WTC11 (cell line): ENCODE results near the gene MARF1. TPM values are rescaled to one million over a fixed set of nuclear protein-coding genes. Genes with fewer than 3 reads are reported as not detected.

ENCODE experiments used
- ATAC-seq: fragments of 200-7000 bp; cut with Tn5 transposase; 2 replicates; pipeline ENCODE4 v1.10.0; 2021; ENCODE audit warnings: mild to moderate bottlenecking, moderate library complexity
- CTCF ChIA-PET: fragments of 300-600 bp; sonication (Branson Sonifier 250); formaldehyde crosslinking; loops from one replicate; lab custom pipeline; 2021; ENCODE audit warnings: antibody characterized with exemption; lab: Charles Lee
- POLR2A ChIA-PET: fragments of 350-600 bp; sonication (Branson Sonifier 250); formaldehyde crosslinking; loops from one replicate; lab custom pipeline; 2021; ENCODE audit warnings: antibody characterized with exemption; lab: Charles Lee
- DNase-seq: peaks from one replicate; pipeline ENCODE4 v3.0.0; 2021; ENCODE audit warnings: low spot score
- H3K27ac Mint-ChIP-seq: 2 replicates; pipeline ENCODE4 v1.8.0; 2021; ENCODE audit warnings: mixed read lengths
- H3K27me3 Mint-ChIP-seq: 2 replicates; pipeline ENCODE4 v1.8.0; 2021; ENCODE audit warnings: low read depth, mild to moderate bottlenecking, moderate library complexity, mixed read lengths
- H3K36me3 Mint-ChIP-seq: 2 replicates; pipeline ENCODE4 v1.8.0; 2021; ENCODE audit warnings: mixed read lengths
- H3K4me1 Mint-ChIP-seq: 2 replicates; pipeline ENCODE4 v1.8.0; 2022; ENCODE audit warnings: mixed read lengths
- H3K4me3 Mint-ChIP-seq: 2 replicates; pipeline ENCODE4 v1.8.0; 2021; ENCODE audit warnings: mild to moderate bottlenecking, moderate library complexity, mixed read lengths
- H3K9me3 Mint-ChIP-seq: 2 replicates; pipeline ENCODE4 v1.8.0; 2021; ENCODE audit warnings: mixed read lengths
- AR ChIP-seq: fragments of 250-450 bp; sonication (Bioruptor Pico); IDR thresholded peaks from 2 replicates; pipeline ENCODE4 v1.9.0; 2021; ENCODE audit warnings: mild to moderate bottlenecking
- ATF1 ChIP-seq: sonication (generic); formaldehyde crosslinking; IDR thresholded peaks from 2 replicates; pipeline ENCODE4 v1.8.1; 2023; ENCODE audit warnings: mild to moderate bottlenecking, moderate library complexity, missing genetic modification reagents
- ATF3 ChIP-seq: sonication (generic); formaldehyde crosslinking; conservative IDR thresholded peaks from 2 replicates; pipeline ENCODE4 v1.8.1; 2022; ENCODE audit warnings: mild to moderate bottlenecking, missing genetic modification reagents
- CREM ChIP-seq: sonication (generic); formaldehyde crosslinking; IDR thresholded peaks from 2 replicates; pipeline ENCODE4 v1.8.1; 2022; ENCODE audit warnings: mild to moderate bottlenecking, missing genetic modification reagents, moderate library complexity
- E2F1 ChIP-seq: sonication (generic); formaldehyde crosslinking; IDR thresholded peaks from 2 replicates; pipeline ENCODE4 v1.8.0; 2022; ENCODE audit warnings: mild to moderate bottlenecking, missing genetic modification reagents
- GABPB1 ChIP-seq: sonication (generic); formaldehyde crosslinking; IDR thresholded peaks from 2 replicates; pipeline ENCODE4 v1.8.1; 2023; ENCODE audit warnings: mild to moderate bottlenecking, missing genetic modification reagents
- JAZF1 ChIP-seq: fragments of 250-450 bp; sonication (Bioruptor Pico); IDR thresholded peaks from 2 replicates; pipeline ENCODE4 v1.9.0; 2021; ENCODE audit warnings: moderate library complexity, mild to moderate bottlenecking, inconsistent platforms
- MYBL2 ChIP-seq: sonication (generic); formaldehyde crosslinking; IDR thresholded peaks from 2 replicates; pipeline ENCODE4 v1.8.1; 2023; ENCODE audit warnings: mild to moderate bottlenecking, moderate library complexity, missing genetic modification reagents
- NFE2L1 ChIP-seq: sonication (generic); formaldehyde crosslinking; IDR thresholded peaks from 2 replicates; pipeline ENCODE4 v1.8.1; 2023; ENCODE audit warnings: missing genetic modification reagents
- NR1H2 ChIP-seq: sonication (generic); formaldehyde crosslinking; IDR thresholded peaks from 2 replicates; pipeline ENCODE4 v1.9.0; 2021; ENCODE audit warnings: mild to moderate bottlenecking, moderate library complexity, missing genetic modification reagents
- SP1 ChIP-seq: sonication (generic); formaldehyde crosslinking; conservative IDR thresholded peaks from 2 replicates; pipeline ENCODE4 v1.8.1; 2022; ENCODE audit warnings: missing genetic modification reagents
- TEAD4 ChIP-seq: sonication (generic); formaldehyde crosslinking; IDR thresholded peaks from 2 replicates; pipeline ENCODE4 v1.8.0; 2022; ENCODE audit warnings: mild to moderate bottlenecking, missing genetic modification reagents
- ZNF396 ChIP-seq: fragments of 250-450 bp; sonication (Bioruptor Pico); IDR thresholded peaks from 2 replicates; pipeline ENCODE4 v1.8.0; 2021; ENCODE audit warnings: mild to moderate bottlenecking, moderate library complexity, borderline replicate concordance
- total RNA-seq: library from RNA; stranded (reverse); gene quantifications from 3 replicates; pipeline ENCODE4 v1.2.3, GENCODE V29; 2021
- TF ChIP-seq, protein P1 (sequence below): fragments of 250-450 bp; sonication (Bioruptor Pico); IDR thresholded peaks from 2 replicates; pipeline ENCODE4 v1.9.0; 2021; ENCODE audit warnings: mild to moderate bottlenecking, borderline replicate concordance
- TF ChIP-seq, protein P2 (sequence below): sonication (generic); formaldehyde crosslinking; IDR thresholded peaks from 2 replicates; pipeline ENCODE4 v1.8.1; 2023; ENCODE audit warnings: mild to moderate bottlenecking, moderate library complexity, missing genetic modification reagents
- TF ChIP-seq, protein P3 (sequence below): sonication (generic); formaldehyde crosslinking; IDR thresholded peaks from 2 replicates; pipeline ENCODE4 v1.8.1; 2022; ENCODE audit warnings: mild to moderate bottlenecking, moderate library complexity, missing genetic modification reagents
- TF ChIP-seq, protein P4 (sequence below): sonication (generic); formaldehyde crosslinking; IDR thresholded peaks from 2 replicates; pipeline ENCODE4 v1.8.1; 2022; ENCODE audit warnings: mild to moderate bottlenecking, missing genetic modification reagents, moderate library complexity, borderline replicate concordance

The MARF1 gene
- total RNA-seq, 1 experiment from 2014 or later = 31.9 TPM

DNA sequence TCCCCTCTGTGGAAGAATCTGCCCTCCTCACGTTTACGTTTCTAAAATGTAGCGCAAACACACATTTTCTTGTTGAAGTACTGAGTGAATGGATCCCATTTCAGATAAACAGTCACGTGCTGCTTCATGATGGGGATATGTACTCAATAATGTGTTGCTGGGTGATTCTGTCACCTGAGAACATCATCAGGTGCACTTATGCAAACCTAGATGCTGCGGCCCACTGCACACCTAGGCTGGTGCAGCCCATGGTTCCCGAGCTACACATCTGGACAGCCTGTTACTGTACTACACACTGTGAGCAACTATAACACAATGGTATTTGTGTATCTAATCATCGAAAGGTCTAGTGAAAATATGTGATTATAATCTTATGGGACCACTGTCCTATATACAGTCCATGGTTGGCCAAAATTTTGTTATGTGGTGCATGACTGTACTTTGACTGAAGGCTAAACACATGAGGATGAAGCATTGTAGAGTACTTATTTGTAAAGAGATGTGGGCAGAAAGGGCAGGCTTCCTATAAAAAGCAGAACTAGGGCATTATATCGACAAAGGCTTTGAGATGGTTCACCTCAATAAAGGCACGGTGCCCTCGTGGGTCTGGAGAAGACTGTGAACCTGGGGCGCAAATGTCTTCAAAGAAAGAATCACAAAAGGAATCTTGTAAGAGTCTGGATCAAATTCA, 26.3 kb downstream of the MARF1 start (continued):
- TF ChIP-seq, protein P1, sequence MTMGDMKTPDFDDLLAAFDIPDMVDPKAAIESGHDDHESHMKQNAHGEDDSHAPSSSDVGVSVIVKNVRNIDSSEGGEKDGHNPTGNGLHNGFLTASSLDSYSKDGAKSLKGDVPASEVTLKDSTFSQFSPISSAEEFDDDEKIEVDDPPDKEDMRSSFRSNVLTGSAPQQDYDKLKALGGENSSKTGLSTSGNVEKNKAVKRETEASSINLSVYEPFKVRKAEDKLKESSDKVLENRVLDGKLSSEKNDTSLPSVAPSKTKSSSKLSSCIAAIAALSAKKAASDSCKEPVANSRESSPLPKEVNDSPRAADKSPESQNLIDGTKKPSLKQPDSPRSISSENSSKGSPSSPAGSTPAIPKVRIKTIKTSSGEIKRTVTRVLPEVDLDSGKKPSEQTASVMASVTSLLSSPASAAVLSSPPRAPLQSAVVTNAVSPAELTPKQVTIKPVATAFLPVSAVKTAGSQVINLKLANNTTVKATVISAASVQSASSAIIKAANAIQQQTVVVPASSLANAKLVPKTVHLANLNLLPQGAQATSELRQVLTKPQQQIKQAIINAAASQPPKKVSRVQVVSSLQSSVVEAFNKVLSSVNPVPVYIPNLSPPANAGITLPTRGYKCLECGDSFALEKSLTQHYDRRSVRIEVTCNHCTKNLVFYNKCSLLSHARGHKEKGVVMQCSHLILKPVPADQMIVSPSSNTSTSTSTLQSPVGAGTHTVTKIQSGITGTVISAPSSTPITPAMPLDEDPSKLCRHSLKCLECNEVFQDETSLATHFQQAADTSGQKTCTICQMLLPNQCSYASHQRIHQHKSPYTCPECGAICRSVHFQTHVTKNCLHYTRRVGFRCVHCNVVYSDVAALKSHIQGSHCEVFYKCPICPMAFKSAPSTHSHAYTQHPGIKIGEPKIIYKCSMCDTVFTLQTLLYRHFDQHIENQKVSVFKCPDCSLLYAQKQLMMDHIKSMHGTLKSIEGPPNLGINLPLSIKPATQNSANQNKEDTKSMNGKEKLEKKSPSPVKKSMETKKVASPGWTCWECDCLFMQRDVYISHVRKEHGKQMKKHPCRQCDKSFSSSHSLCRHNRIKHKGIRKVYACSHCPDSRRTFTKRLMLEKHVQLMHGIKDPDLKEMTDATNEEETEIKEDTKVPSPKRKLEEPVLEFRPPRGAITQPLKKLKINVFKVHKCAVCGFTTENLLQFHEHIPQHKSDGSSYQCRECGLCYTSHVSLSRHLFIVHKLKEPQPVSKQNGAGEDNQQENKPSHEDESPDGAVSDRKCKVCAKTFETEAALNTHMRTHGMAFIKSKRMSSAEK = no peak
- TF ChIP-seq, protein P2, sequence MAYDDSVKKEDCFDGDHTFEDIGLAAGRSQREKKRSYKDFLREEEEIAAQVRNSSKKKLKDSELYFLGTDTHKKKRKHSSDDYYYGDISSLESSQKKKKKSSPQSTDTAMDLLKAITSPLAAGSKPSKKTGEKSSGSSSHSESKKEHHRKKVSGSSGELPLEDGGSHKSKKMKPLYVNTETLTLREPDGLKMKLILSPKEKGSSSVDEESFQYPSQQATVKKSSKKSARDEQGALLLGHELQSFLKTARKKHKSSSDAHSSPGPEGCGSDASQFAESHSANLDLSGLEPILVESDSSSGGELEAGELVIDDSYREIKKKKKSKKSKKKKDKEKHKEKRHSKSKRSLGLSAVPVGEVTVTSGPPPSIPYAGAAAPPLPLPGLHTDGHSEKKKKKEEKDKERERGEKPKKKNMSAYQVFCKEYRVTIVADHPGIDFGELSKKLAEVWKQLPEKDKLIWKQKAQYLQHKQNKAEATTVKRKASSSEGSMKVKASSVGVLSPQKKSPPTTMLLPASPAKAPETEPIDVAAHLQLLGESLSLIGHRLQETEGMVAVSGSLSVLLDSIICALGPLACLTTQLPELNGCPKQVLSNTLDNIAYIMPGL (CRISPR knock-in tag) = no peak
- TF ChIP-seq E2F1 (CRISPR knock-in tag) (no peak), JAZF1 (CRISPR knock-in tag) (no peak), SP1 (CRISPR knock-in tag) (no peak)

DNA sequence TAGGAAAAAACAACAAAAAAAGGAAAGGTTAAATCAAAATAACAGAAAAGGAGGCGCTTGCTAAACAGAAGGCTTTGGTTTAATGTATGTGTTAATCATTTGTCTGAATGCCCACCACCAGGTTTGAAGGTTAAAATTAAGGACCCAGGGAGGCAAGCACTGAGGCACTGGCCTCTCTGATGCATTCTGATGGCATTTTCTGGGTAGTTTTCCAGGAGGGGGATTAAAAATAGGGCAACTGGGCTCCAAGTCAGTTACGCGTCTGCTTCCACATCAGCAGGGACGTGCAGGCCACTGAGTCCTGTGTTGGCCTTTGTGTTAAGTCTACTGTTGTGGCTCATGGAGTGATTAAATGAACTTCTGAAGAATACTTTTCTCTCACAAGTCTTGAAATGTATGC, 26.9 kb downstream of the MARF1 start:
- H3K27ac Mint-ChIP-seq = no peak overlapping the region
- peaks cover 62% of the 10 kb centered on the region for H3K36me3 Mint-ChIP-seq
- POLR2A ChIA-PET = no interaction called here
- CTCF ChIA-PET = no interaction called here
- no peaks in the 10 kb centered on the region for H3K27me3 Mint-ChIP-seq
- no peaks in the 10 kb centered on the region for H3K9me3 Mint-ChIP-seq
- ATAC-seq = no peak
- DNase-seq = no peak
- H3K4me1 Mint-ChIP-seq = no peaks in the 10 kb centered on the region
- H3K4me3 Mint-ChIP-seq = no peak overlapping the region
- TF ChIP-seq CREM (CRISPR knock-in tag) (no peak), ATF3 (CRISPR knock-in tag) (no peak), GABPB1 (CRISPR knock-in tag) (no peak), NFE2L1 (CRISPR knock-in tag) (no peak), TEAD4 (CRISPR knock-in tag) (no peak), MYBL2 (CRISPR knock-in tag) (no peak), NR1H2 (CRISPR knock-in tag) (no peak), AR (CRISPR knock-in tag) (no peak), ZNF396 (CRISPR knock-in tag) (no peak), ATF1 (CRISPR knock-in tag) (no peak)
- TF ChIP-seq, protein P3, sequence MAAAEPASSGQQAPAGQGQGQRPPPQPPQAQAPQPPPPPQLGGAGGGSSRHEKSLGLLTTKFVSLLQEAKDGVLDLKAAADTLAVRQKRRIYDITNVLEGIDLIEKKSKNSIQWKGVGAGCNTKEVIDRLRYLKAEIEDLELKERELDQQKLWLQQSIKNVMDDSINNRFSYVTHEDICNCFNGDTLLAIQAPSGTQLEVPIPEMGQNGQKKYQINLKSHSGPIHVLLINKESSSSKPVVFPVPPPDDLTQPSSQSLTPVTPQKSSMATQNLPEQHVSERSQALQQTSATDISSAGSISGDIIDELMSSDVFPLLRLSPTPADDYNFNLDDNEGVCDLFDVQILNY (CRISPR knock-in tag) = no peak
- TF ChIP-seq, protein P4, sequence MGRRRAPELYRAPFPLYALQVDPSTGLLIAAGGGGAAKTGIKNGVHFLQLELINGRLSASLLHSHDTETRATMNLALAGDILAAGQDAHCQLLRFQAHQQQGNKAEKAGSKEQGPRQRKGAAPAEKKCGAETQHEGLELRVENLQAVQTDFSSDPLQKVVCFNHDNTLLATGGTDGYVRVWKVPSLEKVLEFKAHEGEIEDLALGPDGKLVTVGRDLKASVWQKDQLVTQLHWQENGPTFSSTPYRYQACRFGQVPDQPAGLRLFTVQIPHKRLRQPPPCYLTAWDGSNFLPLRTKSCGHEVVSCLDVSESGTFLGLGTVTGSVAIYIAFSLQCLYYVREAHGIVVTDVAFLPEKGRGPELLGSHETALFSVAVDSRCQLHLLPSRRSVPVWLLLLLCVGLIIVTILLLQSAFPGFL (CRISPR knock-in tag) = no peak
- TF ChIP-seq, protein P1 = no peak
